Smooth muscle cell of the umbilical artery (primary cell): ENCODE measurements around the gene GNRHR. TPM values are rescaled to one million over a fixed set of nuclear protein-coding genes. Genes with fewer than 3 reads are reported as not detected.

Experiments
- total RNA-seq: library from RNA; depleted of rRNA; stranded (reverse); fragments of >200 nt; gene quantifications from 2 replicates; pipeline ENCODE4 v1.2.3, GENCODE V29; 2014

Gene GNRHR, protein sequence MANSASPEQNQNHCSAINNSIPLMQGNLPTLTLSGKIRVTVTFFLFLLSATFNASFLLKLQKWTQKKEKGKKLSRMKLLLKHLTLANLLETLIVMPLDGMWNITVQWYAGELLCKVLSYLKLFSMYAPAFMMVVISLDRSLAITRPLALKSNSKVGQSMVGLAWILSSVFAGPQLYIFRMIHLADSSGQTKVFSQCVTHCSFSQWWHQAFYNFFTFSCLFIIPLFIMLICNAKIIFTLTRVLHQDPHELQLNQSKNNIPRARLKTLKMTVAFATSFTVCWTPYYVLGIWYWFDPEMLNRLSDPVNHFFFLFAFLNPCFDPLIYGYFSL
- total RNA-seq: not detected in 2 replicates

GRCh38 chr4:67754288-67754687 lies at the start of gene GNRHR:
Gene GNRHR, minus strand, starts transcription at chr4:67754388. Its CDS starts 53 bp downstream, at chr4:67754335.

DNA sequence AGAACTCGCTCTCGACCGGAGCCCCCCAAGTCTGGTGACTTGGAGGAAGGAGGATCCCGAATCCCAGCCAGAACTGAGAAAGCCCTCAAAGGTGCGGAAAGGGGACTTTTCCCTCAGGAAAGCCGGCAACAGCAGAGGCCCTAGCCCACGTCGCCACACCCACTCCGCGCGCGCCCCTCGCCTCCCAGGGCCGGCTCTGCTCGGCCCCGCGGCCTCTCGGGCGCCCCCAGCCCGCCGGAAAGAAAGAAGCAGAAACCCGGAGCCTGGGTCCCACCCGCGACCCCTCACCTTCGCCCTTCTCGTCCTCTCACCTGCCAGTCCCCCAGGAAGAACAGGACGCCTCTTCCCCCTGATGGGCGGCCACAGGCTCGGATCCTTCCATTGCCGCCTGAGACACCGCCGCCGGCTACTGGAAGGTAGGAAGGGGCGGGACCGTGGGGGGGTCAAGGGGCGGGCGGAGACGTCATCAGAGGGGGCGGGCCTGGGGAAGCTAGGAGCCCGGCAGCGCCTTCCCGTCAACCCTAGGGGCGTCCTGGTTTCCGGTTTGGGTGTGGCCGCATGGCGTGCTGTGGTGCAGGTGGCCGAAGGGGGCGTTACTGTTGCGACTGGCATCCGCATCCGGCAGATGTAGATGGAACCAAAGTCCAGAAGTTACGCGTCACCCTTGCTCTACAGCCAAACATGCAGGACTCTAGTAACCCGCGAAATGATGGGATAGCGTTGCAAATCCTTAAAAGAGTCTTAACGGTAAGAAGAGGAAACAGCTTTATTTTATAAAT lies 53.3 kb downstream of the GNRHR start, which contains the start of gene UBA6:
Gene UBA6 (minus strand): TSS at position 418 of the 779 bp plus-strand sequence. CDS start 36 bp downstream, at position 382.

Other genes with a start within 250 kb of the GNRHR start
- 5.3 and 11.9 TPM in 2 replicates for gene CENPC, start 208.9 kb downstream of the GNRHR start, total RNA-seq
- not detected in 2 replicates for gene STAP1, start 195.7 kb downstream of the GNRHR start, total RNA-seq
- gene UBA6, start 53.2 kb downstream of the GNRHR start, total RNA-seq: 311 and 532 TPM in 2 replicates
- not detected in 2 replicates for gene TMPRSS11D, start 129.6 kb upstream of the GNRHR start, total RNA-seq
- not detected in 2 replicates for gene TMPRSS11A, start 209.1 kb upstream of the GNRHR start, total RNA-seq